Epidermal melanocyte (primary cell): Measurements from ENCODE around the gene SUN1.

Experiments used
- DNase-seq: peaks from one replicate; pipeline ENCODE4 v3.0.0; 2011; ENCODE audit warnings: low spot score; ENCODE audit not compliant: insufficient read length

SUN1 gene

GRCh38 chr7:889391-889790 lies 57.1 kb downstream of the SUN1 start:
- no peak for DNase-seq

- DNase-seq = no peak
These were observed 58.6 kb downstream of the SUN1 start for GRCh38 chr7:890868-891267.

DNA sequence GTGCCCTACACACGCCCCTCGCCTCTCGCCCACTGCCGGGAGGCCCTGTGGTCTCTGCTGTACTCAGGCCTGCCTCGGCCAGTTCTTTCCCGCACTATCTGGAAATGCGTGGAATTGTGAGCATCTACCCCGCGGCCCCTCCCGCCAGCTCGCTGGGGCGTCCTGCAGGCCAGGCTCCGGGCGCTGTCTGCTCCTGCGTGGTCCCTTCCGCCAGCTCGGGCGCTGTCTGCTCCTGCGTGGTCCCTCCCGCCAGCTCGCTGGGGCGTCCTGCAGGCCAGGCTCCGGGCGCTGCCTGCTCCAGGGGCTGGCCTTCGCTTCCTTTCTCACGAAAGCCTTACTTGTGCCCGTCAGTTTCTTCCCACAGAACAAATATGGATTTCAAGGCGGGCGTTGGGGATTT lies 59.0 kb downstream of the SUN1 start:
- DNase-seq = no peak

GRCh38 chr7:891805-892204 lies 59.5 kb downstream of the SUN1 start:
- DNase-seq = no peak

DNA sequence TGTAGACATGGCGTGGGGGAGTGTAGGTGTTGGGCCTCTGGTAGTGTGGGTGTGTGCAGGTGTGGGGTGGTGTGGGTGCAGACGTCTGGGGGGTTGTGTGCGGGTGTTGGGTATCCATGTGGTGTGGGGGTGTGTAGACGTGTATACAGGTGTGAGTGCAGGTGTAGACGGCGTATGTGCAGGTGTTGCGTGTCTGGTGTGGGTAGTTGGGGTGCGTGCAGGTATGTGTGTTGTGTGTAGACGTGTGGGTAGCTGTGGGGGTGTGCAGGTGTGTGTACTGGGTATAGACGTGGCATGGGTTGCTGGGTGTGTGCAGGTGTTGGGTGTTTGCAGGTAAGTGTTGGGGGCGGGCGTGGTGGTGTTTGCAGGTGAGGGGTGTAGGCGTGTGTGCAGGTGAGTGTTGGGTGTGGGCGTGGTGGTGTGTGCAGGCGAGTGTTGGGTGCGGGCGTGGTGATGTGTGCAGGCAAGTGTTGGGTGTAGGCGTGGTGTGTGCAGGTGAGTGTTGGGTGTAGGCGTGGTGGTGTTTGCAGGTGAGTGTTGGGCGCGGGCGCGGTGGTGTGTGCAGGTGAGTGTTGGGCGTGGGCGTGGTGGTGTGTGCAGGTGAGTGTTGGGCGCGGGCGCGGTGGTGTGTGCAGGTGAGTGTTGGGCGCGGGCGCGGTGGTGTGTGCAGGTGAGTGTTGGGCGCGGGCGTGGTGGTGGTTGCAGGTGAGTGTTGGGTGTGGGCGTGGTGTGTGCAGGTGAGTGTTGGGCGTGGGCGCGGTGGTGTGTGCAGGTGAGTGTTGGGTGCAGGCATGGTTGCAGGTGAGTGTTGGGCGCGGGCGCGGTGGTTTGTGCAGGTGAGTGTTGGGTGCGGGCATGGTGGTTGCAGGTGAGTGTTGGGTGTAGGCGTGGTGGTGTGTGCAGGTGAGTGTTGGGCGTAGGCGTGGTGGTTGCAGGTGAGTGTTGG lies 60.6 kb downstream of the SUN1 start:
- DNase-seq = no peak

- DNase-seq = no peak
These were observed 61.4 kb downstream of the SUN1 start for GRCh38 chr7:893686-894085.

DNA sequence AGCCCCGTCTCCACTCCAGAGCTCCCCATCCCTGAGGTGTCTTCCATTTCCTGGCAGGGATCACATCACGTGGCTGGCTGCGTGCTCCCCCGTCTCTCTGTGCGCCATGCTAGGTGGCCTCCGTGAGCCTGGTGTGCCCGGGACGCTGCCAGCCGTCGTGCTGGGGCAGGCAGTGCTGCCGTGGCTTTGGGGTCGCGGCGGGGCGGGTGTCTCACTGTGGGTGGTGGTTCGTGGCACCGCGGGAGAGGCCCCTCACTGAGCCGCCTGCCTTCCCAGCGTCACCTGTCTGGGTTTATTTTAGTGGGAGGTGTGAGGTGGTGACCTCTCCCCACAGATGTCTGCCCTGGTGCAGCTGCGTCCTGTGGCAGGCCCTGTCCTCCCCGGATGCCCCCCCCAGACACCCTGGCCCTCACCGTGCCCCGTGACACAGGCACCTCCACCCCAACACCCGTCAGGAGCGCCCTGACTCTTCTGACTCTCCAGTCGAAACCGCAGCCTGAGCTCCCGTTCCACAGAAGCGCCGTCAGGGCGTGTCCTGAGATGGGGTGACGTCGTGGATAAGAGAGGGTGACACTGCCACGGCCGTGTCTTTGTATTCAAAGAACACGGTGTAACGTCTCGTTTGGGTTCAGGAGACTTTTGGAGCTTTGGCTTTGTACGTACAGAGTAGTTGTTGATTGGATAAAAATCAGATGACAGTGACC lies 62.0 kb downstream of the SUN1 start:
- DNase-seq = no peak

GRCh38 chr7:894927-895450 lies 62.7 kb downstream of the SUN1 start:
- DNase-seq = no peak

GRCh38 chr7:895451-896052 lies 63.3 kb downstream of the SUN1 start:
- no peak for DNase-seq

DNA sequence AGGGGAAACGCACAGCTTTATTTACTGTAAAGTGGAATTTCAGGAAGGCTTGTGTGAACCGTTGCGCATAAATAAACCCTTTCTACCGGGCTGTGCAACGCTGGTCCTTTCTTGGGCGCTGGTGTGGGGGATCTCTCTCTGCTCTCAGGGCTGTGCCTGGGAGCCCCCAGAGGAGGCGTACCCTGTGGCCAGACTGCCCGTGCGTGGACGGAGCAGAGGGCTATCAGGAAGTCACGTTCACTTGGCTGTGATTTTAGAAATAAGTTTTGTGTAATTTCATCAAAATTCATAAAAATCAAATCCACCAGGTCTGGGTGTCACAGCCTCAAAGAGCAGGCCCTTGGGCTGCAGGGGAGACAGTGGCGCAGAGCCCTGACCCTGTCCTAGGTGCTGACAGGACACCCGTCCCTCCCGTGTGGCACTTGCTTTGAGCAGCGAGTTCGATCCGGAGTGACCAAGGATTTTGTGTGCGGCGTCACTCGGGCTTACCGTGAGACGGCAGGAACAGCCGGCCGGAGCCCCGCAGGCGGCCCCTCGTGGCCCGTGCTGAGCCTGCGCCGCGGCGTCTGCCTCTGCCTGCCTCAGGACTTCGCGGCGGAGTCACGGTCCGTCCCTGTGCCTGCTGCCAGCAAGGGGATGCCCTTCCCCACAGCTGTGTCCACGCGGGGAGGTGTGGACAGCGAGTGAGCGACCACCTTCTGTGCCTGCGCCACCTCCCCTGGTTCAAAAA lies 64.2 kb downstream of the SUN1 start:
- no peak for DNase-seq

- DNase-seq = no peak
These were observed 64.8 kb downstream of the SUN1 start for GRCh38 chr7:897086-897485.

- DNase-seq = no peak
These were observed 65.6 kb downstream of the SUN1 start for GRCh38 chr7:897771-898376.

GRCh38 chr7:898460-898854 lies 66.2 kb downstream of the SUN1 start:
- DNase-seq = no peak

GRCh38 chr7:898855-899681 lies 66.8 kb downstream of the SUN1 start:
- no peak for DNase-seq

DNA sequence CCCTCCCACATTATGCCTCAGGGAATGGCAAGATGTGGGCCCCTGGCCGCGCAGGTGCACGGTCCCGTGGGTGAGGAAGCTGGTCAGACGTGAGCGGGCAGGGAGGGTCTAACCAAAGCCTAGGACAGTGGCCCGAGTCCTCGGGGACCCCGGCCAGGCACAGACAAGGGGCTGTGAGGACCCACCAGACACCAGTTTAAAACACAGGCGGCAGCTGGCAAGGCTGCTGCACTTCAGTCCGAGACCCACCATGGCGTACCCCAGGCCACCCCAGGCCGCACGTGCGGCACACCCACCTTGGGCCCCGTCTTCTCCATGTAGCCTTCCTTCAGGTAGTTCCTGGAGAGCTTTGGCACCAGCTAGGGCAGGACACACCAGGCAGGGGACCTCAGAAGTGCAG lies 67.5 kb downstream of the SUN1 start:
- no peak for DNase-seq

DNA sequence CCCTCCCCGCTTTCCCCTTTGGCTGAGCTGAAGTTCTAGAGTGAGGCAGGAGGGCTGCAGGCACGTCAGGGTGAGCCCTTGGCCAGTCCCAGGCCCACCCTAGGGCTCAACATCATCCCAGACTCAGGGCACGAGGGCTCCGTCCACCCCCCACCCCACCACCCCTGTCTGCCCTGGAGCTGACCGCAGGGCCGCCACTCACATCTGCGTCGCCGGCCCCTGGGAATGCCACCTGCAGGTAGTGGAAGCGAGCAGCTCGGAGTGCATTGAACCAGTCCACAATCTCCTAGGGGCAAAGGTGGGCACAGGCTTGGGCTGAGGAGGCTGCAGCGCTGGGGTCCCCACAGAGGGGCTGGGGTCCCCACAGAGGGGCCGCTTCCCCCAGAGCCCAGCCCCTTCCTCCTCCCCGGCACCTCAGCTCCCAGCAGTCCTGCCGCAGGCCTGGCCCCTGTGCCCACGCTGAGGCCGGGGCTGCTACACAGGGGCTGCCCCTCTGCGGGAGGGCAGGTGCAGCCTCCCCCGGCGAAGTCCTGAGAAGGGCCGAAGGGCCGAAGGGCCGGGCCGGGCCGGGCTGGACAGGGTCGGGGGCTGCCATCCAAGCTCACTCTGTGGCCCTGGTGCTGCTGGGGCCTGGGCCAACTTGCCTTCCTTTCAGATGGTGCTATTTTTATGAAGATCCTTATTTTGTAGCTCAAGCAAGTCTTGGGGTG lies 68.2 kb downstream of the SUN1 start:
- no peak for DNase-seq

GRCh38 chr7:901041-901387 lies 68.7 kb downstream of the SUN1 start:
- no peak for DNase-seq

DNA sequence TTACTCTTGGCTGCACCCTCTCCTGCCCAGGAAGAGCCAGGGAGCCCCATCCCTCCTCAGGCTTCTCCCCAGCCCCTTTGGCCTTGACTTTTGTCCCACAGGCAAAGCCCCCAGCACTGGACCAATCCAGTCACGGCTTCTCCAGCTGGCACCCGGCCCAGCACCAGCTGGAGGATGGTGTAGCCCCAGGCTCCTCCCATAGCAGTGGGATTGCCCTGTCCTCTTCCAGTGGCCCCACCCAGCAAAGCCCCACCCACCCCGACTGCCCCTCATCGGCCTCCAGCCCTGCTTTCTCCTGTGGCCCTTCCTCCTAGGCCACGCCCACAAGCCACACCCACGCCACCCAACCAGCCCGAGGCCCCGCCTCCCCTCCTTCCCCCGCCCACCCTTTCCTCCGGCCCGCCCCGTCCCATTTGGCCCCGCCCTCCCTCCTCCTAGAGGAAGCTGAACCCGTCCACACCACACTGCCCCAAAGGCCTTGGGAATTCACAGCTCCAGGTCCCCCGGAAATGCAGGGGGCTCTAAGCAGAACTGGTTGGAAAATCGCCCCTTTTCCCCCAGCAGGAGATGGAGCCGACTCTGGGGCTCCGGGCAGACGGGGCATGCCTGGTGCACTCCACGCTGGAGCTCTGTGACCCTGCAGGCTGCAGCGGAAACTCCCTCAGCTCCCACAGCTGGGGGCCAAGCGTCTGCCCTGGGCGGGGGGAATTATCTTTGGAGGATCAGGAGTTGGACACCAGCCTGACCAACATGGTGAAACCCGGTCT lies 69.3 kb downstream of the SUN1 start:
- DNase-seq = peak; percentile 89

GRCh38 chr7:902996-903395 lies 70.7 kb downstream of the SUN1 start:
- no peak for DNase-seq
